GM12873 (cell line): Measurements from ENCODE around the gene PRKCQ.

Source experiments
- TF ChIP-seq, protein P1 (sequence below): IDR thresholded peaks from 2 replicates; pipeline ENCODE4 v1.5.1; 2012; ENCODE audit warnings: low read depth, mild to moderate bottlenecking, moderate library complexity, low read length, control low read depth; ENCODE audit not compliant: insufficient read depth; ENCODE audit errors: missing control alignments

PRKCQ gene

DNA sequence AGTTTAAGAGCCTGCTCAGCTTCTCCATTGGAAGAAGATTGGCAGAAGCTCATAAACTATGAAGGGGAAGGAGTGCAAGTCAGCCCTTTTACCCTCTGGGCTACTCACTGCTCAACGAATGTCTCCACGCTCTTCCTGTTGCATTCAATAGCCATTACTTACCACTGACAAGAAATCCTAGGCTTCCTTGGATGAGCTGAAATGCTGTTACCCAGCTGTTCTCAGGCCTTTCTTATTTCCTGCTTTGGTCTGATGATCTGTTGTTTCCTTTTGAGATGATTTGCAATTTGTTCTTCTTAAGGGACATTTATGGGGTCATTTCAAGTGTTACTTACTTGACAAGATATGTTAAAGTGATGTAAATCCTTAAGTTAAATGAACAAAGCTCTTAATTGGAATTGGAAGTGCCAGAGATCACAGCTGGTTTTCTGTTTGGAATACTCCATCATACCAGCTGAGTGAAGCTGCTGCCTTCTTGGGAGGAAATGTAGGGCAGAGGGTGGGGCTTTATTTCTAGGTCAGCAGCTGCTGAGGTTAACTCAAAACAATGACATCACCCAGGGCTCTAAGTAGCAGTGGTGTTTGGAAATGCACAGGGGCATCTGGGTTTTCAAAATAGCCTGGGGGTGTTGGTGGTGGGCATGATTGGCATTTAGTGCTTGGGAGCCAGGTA, 170.0 kb downstream of the PRKCQ start:
- TF ChIP-seq, protein P1, sequence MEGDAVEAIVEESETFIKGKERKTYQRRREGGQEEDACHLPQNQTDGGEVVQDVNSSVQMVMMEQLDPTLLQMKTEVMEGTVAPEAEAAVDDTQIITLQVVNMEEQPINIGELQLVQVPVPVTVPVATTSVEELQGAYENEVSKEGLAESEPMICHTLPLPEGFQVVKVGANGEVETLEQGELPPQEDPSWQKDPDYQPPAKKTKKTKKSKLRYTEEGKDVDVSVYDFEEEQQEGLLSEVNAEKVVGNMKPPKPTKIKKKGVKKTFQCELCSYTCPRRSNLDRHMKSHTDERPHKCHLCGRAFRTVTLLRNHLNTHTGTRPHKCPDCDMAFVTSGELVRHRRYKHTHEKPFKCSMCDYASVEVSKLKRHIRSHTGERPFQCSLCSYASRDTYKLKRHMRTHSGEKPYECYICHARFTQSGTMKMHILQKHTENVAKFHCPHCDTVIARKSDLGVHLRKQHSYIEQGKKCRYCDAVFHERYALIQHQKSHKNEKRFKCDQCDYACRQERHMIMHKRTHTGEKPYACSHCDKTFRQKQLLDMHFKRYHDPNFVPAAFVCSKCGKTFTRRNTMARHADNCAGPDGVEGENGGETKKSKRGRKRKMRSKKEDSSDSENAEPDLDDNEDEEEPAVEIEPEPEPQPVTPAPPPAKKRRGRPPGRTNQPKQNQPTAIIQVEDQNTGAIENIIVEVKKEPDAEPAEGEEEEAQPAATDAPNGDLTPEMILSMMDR = no peak

DNA sequence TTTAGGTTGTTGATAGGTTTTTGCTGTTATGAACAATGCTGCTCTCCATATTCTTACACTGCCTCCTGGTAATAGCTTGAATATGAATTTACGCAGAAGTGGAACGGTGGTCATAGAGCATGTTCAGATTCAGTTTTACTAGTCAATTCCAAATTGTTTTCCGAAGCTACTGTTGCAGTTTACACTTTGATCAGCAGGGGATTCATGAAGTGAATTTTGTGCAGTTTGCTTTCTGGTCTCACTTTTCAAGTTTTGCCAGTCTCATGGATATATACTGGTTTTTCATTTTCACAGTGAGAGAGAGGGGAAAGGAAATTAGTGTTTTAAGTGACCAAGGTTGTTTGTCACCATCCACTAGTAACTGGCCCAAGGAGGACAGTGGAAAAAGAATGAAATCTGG, 171.3 kb downstream of the PRKCQ start:
- TF ChIP-seq, protein P1 = no peak

DNA sequence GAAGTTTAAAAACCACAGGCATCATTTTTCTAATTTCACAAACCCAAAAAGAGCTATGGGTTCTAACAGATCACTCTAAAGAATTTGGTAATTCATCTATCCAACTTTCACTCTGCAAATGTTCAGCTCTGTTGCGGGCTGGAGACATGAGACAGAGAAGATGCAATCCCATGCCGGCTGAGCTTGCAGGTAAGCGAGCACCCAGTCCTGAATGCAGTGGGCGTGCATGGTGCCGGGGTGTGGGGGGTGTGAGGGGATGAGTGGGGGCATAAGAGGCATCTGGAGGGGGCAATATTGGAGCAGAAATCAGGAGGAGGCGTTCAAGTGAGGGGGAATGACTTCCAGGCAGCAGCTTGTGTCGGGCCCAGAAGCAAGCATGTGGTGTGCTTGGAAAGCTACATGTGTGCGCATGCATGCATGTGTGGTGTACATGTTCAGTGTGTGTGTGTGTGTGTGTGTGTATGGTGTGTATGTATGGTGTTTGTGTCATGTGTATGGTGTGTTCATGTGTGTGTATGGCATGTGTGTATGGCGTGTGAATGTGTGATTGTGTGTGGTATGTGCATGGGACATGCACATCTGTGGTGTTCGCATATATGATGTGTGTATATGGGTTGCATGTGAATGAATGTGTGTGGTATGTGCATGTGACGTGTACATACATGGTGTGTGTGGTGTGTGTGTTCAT, 172.9 kb downstream of the PRKCQ start:
- TF ChIP-seq, protein P1 = no peak

DNA sequence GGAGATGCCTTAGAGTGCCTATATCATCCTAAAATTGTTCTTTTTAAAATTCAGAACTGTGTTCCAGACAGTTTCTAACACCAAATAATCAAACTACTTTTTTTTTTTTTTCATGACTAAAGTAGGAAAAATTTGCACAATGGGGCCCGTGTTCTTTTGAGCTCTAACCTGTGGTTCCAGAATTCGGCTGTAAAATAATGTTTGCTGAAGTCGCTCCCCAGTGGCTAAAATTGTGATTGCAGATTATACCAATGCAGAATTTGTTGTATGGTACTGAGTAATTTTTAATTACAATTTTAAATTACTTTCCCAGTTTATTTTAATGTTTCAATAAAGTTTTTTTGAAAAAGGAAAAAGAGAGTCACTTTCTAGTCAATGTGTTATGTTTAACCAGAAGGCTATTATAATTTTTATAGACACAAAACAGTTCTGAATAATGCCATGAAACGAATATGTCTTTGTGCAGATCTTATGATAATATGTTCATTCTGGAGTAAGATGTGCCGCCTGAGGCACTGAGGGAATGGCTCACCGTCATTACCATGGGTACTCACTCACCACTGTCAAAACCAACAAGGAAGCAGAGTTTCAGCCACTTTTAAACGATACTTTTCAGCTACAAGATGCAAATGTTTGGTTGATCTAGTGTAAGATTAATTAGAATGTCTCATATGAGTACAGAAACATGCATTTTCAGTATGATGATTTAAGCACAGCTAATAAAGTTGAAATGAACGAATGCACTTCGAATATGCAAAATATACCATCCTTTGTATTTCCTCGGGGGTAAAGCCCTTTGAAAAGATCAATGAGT, 173.6 kb downstream of the PRKCQ start:
- TF ChIP-seq, protein P1 = peak; percentile 38

DNA sequence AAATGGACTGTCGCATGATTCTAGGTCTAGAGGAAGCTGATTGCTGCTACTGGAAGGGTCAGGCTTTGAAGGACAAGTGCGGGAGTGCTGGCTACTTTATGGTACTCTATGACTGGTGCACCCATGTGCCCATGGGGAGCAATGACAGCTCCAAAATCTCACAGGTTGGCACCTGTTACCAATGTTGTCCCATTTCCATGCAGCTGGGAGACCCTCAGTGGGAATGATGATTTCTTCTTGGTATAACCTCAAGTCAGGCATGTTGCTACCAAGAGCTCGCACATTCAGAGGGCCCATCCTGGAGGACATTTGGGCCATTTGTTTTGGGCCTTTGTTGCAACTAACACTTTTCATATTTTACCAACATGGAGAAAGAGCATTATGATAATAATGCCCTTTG, 174.4 kb downstream of the PRKCQ start:
- TF ChIP-seq, protein P1 = no peak

DNA sequence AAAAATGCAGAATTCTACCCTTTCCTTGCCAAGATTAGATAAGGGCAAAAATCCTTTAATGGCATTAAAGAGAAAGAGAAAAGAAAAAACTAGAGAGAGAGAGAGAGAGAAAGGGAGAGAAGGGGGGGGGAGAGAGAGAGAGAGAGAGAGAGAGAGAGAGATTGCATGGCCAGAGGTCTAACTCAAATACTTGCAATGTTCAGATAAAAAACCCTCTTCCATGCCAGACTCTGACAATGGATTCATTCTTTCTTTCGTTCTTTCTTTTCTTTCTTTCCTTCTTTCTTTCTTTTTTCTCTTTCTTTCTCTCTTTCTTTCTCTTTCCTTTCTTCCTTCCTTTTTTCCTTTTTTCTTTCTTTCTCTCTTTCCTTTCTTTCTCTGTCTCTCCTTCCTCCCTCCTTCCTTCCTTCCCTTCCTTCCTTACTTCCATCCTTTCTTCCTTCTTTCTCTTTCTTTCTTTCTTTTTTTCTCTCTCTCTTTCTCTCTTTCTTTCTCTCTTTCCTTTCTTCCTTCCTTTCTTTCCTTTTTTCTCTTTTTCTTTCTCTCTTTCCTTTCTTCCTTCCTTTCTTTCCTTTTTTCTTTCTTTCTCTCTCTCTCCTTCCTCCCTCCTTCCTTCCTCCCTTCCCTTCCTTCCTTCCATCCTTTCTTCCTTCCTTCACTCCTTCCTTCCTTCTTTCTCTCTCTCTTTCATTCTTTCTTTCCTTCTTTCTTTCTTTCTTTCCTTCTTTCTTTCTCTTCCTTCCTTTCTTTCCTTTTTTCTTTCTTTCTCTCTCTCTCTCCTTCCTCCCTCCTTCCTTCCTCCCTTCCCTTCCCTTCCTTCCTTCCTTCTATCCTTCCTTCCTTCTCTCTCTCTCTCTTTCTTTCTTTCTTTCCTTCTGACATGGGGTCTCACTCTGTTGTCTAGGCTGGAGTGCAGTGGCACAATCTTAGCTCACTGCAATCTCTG, 175.7 kb downstream of the PRKCQ start:
- TF ChIP-seq, protein P1 = no peak

DNA sequence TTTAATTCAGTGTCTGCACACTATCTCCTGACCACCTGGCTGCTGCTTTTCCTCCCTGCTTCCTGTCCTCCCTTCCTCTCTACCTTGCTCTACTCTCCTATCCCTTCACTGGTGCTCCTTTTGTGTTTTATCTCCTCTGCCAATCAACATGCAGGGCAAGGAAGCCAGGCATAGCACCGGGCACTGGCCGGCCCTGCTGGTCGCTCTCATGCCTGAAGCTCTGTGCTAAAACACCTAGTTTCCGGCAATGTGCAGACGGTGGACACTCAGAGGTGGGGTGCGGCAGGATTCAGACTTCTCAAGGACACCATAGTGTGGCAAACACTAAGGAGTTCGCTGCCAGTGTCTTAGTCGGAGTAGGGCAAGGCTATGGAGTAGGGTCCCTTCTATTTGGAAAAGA, 177.1 kb downstream of the PRKCQ start:
- TF ChIP-seq, protein P1 = no peak
